ENCODE results near the gene MED13.
"Not testable (repeated sequence)": the region's sequence is repeated elsewhere in the genome, so short reads cannot be mapped to it uniquely, and the experiment has no call there.

Gene MED13

GRCh38 chr17:61903251-61903650, 161.8 kb downstream of the MED13 start:
- no peaks in the 10 kb centered on the region for H3K9me2 ChIP-seq (replicated peaks; ENCODE audit: insufficient read depth, low read length)
- no peaks in the 10 kb centered on the region for H4K20me1 ChIP-seq (ENCODE audit: low read depth, low read length)
- H3K9ac ChIP-seq (ENCODE audit: low read length): no peak overlapping the region
- H3K27ac ChIP-seq (ENCODE audit: low read depth, low read length): no peak overlapping the region
- peaks cover 18% of the 10 kb centered on the region for H3K36me3 ChIP-seq (ENCODE audit: low read length)
- no peak overlapping the region for H3K4me3 ChIP-seq (ENCODE audit: insufficient read depth, low read length, poor library complexity, severe bottlenecking)
- H3K79me2 ChIP-seq (ENCODE audit: insufficient read depth, low read length): no peaks in the 10 kb centered on the region
- H3F3A ChIP-seq (ENCODE audit: insufficient read depth): no peaks in the 10 kb centered on the region
- no peaks in the 10 kb centered on the region for H3K27me3 ChIP-seq (ENCODE audit: low read length)
- TF ChIP-seq EZH2phosphoT487 (conservative IDR thresholded peaks at IDR 0.05; ENCODE audit: low read length) (no peak), CTCF (IDR thresholded peaks at IDR 0.05; ENCODE audit: insufficient read depth, low read length, poor library complexity, severe bottlenecking) (no peak)
- no peak overlapping the region for H3K4me2 ChIP-seq (ENCODE audit: low read depth, low read length, poor library complexity, severe bottlenecking)
- H3K9me3 ChIP-seq (ENCODE audit: insufficient read depth, low read length): no peaks in the 10 kb centered on the region
- H2AFZ ChIP-seq (ENCODE audit: low read depth, low read length, severe bottlenecking): no peak overlapping the region

GRCh38 chr17:61897548-61898180, 167.4 kb downstream of the MED13 start:
- peaks cover 6% of the 10 kb centered on the region for H3F3A ChIP-seq (ENCODE audit: insufficient read depth)
- no peak overlapping the region for H3K9ac ChIP-seq (ENCODE audit: low read length)
- H3K4me3 ChIP-seq (ENCODE audit: insufficient read depth, low read length, poor library complexity, severe bottlenecking): no peak overlapping the region
- 0 out of 2 replicates have a peak, but pooled peaks cover 3% of the 10 kb centered on the region for H4K20me1 ChIP-seq (ENCODE audit: low read depth, low read length)
- H2AFZ ChIP-seq (ENCODE audit: low read depth, low read length, severe bottlenecking): no peak overlapping the region
- H3K79me2 ChIP-seq (ENCODE audit: insufficient read depth, low read length): no peaks in the 10 kb centered on the region
- H3K27me3 ChIP-seq (ENCODE audit: low read length): no peaks in the 10 kb centered on the region
- no peaks in the 10 kb centered on the region for H3K9me2 ChIP-seq (replicated peaks; ENCODE audit: insufficient read depth, low read length)
- TF ChIP-seq EZH2phosphoT487 (conservative IDR thresholded peaks at IDR 0.05; ENCODE audit: low read length) (no peak), CTCF (IDR thresholded peaks at IDR 0.05; ENCODE audit: insufficient read depth, low read length, poor library complexity, severe bottlenecking) (no peak)
- no peak overlapping the region for H3K4me2 ChIP-seq (ENCODE audit: low read depth, low read length, poor library complexity, severe bottlenecking)
- H3K27ac ChIP-seq (ENCODE audit: low read depth, low read length): no peak overlapping the region
- H3K9me3 ChIP-seq (ENCODE audit: insufficient read depth, low read length): no peaks in the 10 kb centered on the region
- H3K36me3 ChIP-seq (ENCODE audit: low read length): peaks cover 27% of the 10 kb centered on the region; the same call in 1 of the 2 replicates

- H3K9ac ChIP-seq (ENCODE audit: low read length): no peak overlapping the region
- no peaks in the 10 kb centered on the region for H3K9me2 ChIP-seq (replicated peaks; ENCODE audit: insufficient read depth, low read length)
- peaks cover 26% of the 10 kb centered on the region; the same call in 1 of the 2 replicates for H3K36me3 ChIP-seq (ENCODE audit: low read length)
- H3K79me2 ChIP-seq (ENCODE audit: insufficient read depth, low read length): no peaks in the 10 kb centered on the region
- no peaks in the 10 kb centered on the region for H3K27me3 ChIP-seq (ENCODE audit: low read length)
- TF ChIP-seq EZH2phosphoT487 (conservative IDR thresholded peaks at IDR 0.05; ENCODE audit: low read length): no peak
- no peak for TF ChIP-seq CTCF (IDR thresholded peaks at IDR 0.05; ENCODE audit: insufficient read depth, low read length, poor library complexity, severe bottlenecking)
- H3K4me2 ChIP-seq (ENCODE audit: low read depth, low read length, poor library complexity, severe bottlenecking): no peak overlapping the region
- 0 out of 2 replicates have a peak, but pooled peaks cover 3% of the 10 kb centered on the region for H4K20me1 ChIP-seq (ENCODE audit: low read depth, low read length)
- no peak overlapping the region for H3K27ac ChIP-seq (ENCODE audit: low read depth, low read length)
- no peak overlapping the region for H3K4me3 ChIP-seq (ENCODE audit: insufficient read depth, low read length, poor library complexity, severe bottlenecking)
- peaks cover 6% of the 10 kb centered on the region for H3F3A ChIP-seq (ENCODE audit: insufficient read depth)
- no peaks in the 10 kb centered on the region for H3K9me3 ChIP-seq (ENCODE audit: insufficient read depth, low read length)
- no peak overlapping the region for H2AFZ ChIP-seq (ENCODE audit: low read depth, low read length, severe bottlenecking)
Observed at GRCh38 chr17:61895391-61895790, 169.7 kb downstream of the MED13 start.

GRCh38 chr17:61894310-61894709, 170.8 kb downstream of the MED13 start:
- not testable (repeated sequence) for H3K9me3 ChIP-seq (ENCODE audit: insufficient read depth, low read length); H3K27ac ChIP-seq (ENCODE audit: low read depth, low read length); H2AFZ ChIP-seq (ENCODE audit: low read depth, low read length, severe bottlenecking); H3K4me3 ChIP-seq (ENCODE audit: insufficient read depth, low read length, poor library complexity, severe bottlenecking); H3K79me2 ChIP-seq (ENCODE audit: insufficient read depth, low read length); H3F3A ChIP-seq (ENCODE audit: insufficient read depth); H3K9ac ChIP-seq (ENCODE audit: low read length); H3K4me2 ChIP-seq (ENCODE audit: low read depth, low read length, poor library complexity, severe bottlenecking); H4K20me1 ChIP-seq (ENCODE audit: low read depth, low read length); H3K27me3 ChIP-seq (ENCODE audit: low read length); H3K9me2 ChIP-seq (replicated peaks; ENCODE audit: insufficient read depth, low read length)
- H3K36me3 ChIP-seq (ENCODE audit: low read length): peaks cover 31% of the 10 kb centered on the region; the same call in 1 of the 2 replicates
